ENCODE results near the gene GPR62.

GPR62 gene

GRCh38 chr3:52004163-52004787 lies 49.1 kb downstream of the GPR62 start:
- H2AFZ ChIP-seq (ENCODE audit: low read length), result peak overlapping the region; percentile 56; the same call in 1 of the 2 replicates
- H3K79me2 ChIP-seq (ENCODE audit: insufficient read depth, low read length), result no peaks in the 10 kb centered on the region
- H4K20me1 ChIP-seq (ENCODE audit: insufficient read depth, low read length, poor library complexity, severe bottlenecking), result no peaks in the 10 kb centered on the region
- H3K36me3 ChIP-seq (ENCODE audit: insufficient read depth, low read length), result no peaks in the 10 kb centered on the region
- no peaks in the 10 kb centered on the region for H3F3A ChIP-seq (ENCODE audit: low read depth)
- H3K4me1 ChIP-seq (ENCODE audit: insufficient read depth, low read length, poor library complexity, severe bottlenecking), result peaks cover 15% of the 10 kb centered on the region
- no peaks in the 10 kb centered on the region for H3K9me2 ChIP-seq (replicated peaks; ENCODE audit: low read depth, low read length)
- TF ChIP-seq EZH2phosphoT487 (IDR thresholded peaks at IDR 0.05; ENCODE audit: borderline replicate concordance) (no peak), CTCF (conservative IDR thresholded peaks at IDR 0.05; ENCODE audit: low read length) (peak; percentile 55)
- no peaks in the 10 kb centered on the region for H3K9me3 ChIP-seq (ENCODE audit: insufficient read depth, low read depth, low read length)
- H3K4me2 ChIP-seq (ENCODE audit: low read depth, low read length, poor library complexity, severe bottlenecking), result peak overlapping the region; percentile 11
- H3K4me3 ChIP-seq (ENCODE audit: low read length, poor library complexity, severe bottlenecking), result no peak overlapping the region
- peak overlapping the region; percentile 18 for H3K9ac ChIP-seq (ENCODE audit: low read depth, low read length, poor library complexity, severe bottlenecking)
- no peaks in the 10 kb centered on the region for H3K27me3 ChIP-seq (ENCODE audit: insufficient read depth, low read length, poor library complexity, severe bottlenecking)

- Histone ChIP-seq H3K4me3 (ENCODE audit: low read length, poor library complexity, severe bottlenecking) (no peak overlapping the region), H2AFZ (ENCODE audit: low read length) (no peak overlapping the region), H3K9me2 (replicated peaks; ENCODE audit: low read depth, low read length) (no peaks in the 10 kb centered on the region), H3K4me2 (ENCODE audit: low read depth, low read length, poor library complexity, severe bottlenecking) (no peak overlapping the region), H3K4me1 (ENCODE audit: insufficient read depth, low read length, poor library complexity, severe bottlenecking) (peaks cover 15% of the 10 kb centered on the region), H3K9ac (ENCODE audit: low read depth, low read length, poor library complexity, severe bottlenecking) (peak overlapping the region; percentile 18), H3K9me3 (ENCODE audit: insufficient read depth, low read depth, low read length) (no peaks in the 10 kb centered on the region), H3K27me3 (ENCODE audit: insufficient read depth, low read length, poor library complexity, severe bottlenecking) (no peaks in the 10 kb centered on the region), H3K36me3 (ENCODE audit: insufficient read depth, low read length) (no peaks in the 10 kb centered on the region), H4K20me1 (ENCODE audit: insufficient read depth, low read length, poor library complexity, severe bottlenecking) (no peaks in the 10 kb centered on the region), H3F3A (ENCODE audit: low read depth) (no peaks in the 10 kb centered on the region), H3K79me2 (ENCODE audit: insufficient read depth, low read length) (no peaks in the 10 kb centered on the region)
- TF ChIP-seq CTCF (conservative IDR thresholded peaks at IDR 0.05; ENCODE audit: low read length) (no peak), EZH2phosphoT487 (IDR thresholded peaks at IDR 0.05; ENCODE audit: borderline replicate concordance) (no peak)
Observed at GRCh38 chr3:52004906-52005395, 49.8 kb downstream of the GPR62 start.

- Histone ChIP-seq H2AFZ (ENCODE audit: low read length) (no peak overlapping the region; the same call in 1 of the 2 replicates), H3K79me2 (ENCODE audit: insufficient read depth, low read length) (no peaks in the 10 kb centered on the region), H3K36me3 (ENCODE audit: insufficient read depth, low read length) (no peaks in the 10 kb centered on the region), H3K9ac (ENCODE audit: low read depth, low read length, poor library complexity, severe bottlenecking) (peak overlapping the region; percentile 47), H3K4me3 (ENCODE audit: low read length, poor library complexity, severe bottlenecking) (no peak overlapping the region), H3K4me2 (ENCODE audit: low read depth, low read length, poor library complexity, severe bottlenecking) (no peak overlapping the region), H3F3A (ENCODE audit: low read depth) (no peaks in the 10 kb centered on the region), H3K27me3 (ENCODE audit: insufficient read depth, low read length, poor library complexity, severe bottlenecking) (no peaks in the 10 kb centered on the region), H3K4me1 (ENCODE audit: insufficient read depth, low read length, poor library complexity, severe bottlenecking) (peaks cover 15% of the 10 kb centered on the region), H4K20me1 (ENCODE audit: insufficient read depth, low read length, poor library complexity, severe bottlenecking) (no peaks in the 10 kb centered on the region), H3K9me2 (replicated peaks; ENCODE audit: low read depth, low read length) (no peaks in the 10 kb centered on the region), H3K9me3 (ENCODE audit: insufficient read depth, low read depth, low read length) (no peaks in the 10 kb centered on the region)
- TF ChIP-seq EZH2phosphoT487 (IDR thresholded peaks at IDR 0.05; ENCODE audit: borderline replicate concordance), result no peak
- TF ChIP-seq CTCF (conservative IDR thresholded peaks at IDR 0.05; ENCODE audit: low read length), result no peak
Observed at GRCh38 chr3:52005571-52005986, 50.4 kb downstream of the GPR62 start.

Measured in Loucy (cell line).